GM21360 (cell line): Measurements from ENCODE around the gene DGCR2.
"Not testable (repeated sequence)": the region's sequence is repeated elsewhere in the genome, so short reads cannot be mapped to it uniquely, and the experiment has no call there.

Experiments used
- ATAC-seq: cut with Tn5 transposase; IDR thresholded peaks from one replicate; pipeline ENCODE4 v1.9.1; 2021; ENCODE audit warnings: mild to moderate bottlenecking, moderate library complexity; ENCODE audit not compliant: unreplicated experiment

Gene DGCR2

DNA sequence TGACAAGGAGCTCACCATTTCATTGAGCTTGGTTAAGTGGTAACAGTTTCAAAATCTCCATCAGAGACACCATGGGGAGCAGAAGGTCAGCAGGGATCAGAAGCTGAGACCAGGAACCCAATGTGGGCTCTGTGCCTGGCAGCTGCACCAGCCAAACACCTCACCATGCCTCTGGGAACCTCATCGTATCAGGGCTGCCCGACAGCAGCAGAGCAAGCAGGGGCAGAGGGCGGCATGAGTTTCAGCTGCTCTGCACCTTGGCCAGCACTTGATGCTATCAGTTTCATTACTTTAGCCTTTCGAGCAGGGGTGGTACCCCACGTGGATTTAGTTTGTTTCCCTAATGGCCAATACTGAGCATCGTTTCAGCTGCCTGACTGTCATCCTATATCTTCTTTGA, 77.8 kb downstream of the DGCR2 start:
- ATAC-seq = no peak

DNA sequence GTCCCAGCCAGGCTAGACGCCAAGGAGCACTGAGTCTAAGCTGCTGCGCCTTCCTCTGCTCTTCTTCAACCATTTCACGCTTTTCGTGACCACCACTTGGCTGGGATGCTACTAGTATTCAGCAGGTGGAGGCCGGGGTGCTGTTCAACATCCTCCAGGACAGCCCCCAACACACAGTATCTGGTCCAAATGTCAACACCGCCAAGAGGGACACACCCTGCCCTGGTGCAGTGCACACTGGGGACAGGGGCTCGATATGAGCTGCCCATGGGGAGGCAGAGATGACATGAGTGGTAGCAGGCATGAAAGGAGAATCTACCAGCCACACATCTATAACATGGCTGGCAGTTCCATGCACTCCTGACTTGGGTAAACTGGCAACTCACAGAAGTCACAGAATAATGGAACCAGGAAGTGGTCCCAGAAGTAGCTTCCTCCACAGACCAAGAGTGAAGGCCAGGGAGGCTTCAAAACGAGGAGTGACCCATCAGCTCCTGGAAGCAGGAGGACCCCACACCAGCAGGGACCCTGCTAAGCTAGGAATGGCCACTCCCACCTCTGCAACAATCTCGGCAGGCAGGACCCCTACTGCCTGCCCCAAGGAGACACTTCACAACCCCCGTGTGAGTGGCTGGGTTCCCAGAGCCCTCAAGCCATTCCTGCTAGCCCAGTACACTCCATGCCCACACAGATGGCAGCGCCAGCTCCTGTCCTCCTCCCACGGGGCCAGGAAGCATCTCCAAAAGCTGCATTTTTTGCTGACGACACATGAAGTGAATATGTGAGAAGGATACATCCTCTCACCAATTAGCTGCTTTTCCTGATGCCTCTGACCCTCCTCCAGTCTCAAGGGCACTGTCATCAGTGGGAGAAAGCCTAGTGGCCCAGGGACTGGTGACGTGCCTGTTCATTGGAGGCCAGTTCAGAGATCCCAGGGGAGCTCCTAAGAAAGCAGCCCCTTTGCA, 78.8 kb downstream of the DGCR2 start:
- ATAC-seq = no peak

DNA sequence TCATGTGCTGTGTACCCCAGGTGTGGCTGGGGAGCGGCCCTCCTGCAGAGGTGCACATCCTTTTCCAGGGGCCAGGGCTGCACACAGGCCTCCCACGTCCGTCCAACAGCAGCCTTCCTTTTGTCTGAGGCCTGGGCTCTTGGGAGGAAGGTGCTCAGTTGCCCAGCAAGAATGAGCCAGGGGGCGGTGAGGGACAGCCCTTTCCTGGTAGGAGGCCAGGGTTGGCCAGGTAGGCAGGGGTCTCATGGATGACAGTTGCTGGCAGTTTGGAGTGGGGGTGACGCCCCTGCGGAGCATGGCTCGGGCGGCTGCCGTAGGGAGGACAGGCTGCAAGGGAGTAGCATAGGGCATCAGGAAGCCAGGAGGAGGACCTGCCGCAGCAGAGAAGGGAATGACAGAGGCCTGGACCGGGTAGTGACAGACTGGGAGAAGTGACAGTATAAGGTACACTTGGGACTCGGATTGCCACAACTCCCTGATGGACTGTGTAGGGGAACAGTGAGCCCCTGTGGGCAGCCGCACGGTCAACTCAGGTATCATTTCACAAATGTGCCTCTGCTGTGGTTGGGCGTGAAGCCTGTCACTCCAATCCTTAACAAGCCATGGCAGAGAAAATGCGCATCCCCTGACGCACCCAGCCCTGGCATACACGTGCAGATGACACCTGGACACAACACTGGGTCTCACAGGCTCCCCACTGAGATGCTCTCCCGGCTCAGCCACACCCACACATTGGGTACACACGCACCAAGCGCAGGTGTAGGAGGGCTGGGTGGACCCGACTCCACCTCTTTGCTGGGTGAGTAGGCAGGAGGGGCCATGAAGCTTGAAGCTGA, 79.7 kb downstream of the DGCR2 start:
- no peak for ATAC-seq

DNA sequence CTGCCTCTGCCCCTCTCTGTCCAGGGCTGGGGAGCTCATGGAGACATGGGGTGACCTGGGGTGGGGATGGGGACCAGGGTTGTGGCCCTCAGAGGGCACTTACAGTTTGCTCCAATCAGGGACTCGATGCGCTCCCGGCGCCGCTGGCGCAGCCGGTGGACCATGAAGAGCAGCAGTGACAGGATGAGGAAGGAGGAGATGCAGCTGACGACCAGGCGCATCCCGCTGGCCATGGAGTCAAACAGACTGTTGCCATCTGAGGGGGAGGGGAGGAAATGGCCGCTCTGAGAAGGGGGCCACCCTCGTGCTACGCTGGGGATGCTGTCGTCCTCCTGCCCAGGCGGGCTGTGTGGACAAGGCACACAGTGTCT, 80.5 kb downstream of the DGCR2 start:
- ATAC-seq = no peak

DNA sequence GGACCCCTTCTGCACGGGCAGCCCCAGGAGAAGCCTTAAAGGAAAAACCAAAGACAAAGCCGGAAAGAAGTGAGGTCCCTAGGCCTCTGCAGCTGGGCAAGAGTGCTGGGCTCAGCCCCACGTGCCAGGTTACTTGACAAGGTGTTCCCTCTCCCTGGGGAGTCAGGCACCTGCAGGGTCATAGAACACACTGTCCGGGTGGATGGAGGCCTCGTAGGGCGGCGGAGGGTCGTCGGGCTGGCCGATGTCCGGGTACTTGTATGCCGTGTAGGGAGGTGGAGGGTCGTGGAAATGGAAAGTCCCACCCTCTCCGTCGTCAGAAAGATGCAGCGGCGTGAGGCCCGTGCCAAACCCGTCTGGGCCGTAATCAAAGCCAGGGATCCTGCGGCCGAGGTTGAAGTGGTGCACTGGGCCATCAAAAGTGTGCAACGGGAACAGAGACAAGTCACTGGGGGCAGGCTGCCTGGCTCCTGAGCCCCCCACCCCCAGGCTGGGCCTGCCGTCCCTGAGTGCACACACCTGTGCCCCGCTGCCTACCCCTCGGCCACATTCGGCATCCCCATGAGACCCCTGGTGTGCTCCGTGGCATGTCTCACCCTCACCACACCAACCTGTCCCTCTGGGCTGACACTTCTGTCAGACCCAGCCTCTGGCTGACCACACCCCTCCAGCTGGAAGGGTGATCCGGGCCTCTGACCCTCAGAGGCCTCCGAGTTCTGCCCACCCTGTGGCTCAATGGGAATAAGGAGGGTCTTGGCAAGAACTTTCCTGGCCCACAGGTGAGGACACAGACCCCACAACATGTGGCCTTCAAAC, 81.1 kb downstream of the DGCR2 start:
- no peak for ATAC-seq

DNA sequence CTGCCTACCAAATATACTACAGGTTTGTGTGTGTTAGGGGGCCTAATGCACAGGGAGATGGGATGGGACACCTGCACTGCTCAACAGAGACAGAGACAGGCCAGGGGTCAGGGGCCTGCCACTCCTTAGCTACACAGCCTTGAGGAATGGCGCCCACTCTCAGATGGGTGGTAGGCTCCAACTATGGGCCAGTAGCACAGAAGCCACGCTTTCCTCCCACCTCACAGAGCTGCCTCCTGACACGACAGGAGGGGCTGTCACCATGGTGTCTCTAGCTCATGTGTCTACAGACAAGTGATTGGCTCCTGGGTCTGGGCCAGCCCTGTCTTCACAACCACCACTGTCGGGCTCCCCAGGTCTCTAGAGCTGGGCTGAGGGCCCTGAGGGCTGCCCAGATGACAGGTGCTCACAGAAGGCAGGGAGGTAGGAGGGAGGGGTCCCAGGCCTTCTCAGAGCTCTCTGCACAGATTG, 81.8 kb downstream of the DGCR2 start:
- ATAC-seq = no peak

DNA sequence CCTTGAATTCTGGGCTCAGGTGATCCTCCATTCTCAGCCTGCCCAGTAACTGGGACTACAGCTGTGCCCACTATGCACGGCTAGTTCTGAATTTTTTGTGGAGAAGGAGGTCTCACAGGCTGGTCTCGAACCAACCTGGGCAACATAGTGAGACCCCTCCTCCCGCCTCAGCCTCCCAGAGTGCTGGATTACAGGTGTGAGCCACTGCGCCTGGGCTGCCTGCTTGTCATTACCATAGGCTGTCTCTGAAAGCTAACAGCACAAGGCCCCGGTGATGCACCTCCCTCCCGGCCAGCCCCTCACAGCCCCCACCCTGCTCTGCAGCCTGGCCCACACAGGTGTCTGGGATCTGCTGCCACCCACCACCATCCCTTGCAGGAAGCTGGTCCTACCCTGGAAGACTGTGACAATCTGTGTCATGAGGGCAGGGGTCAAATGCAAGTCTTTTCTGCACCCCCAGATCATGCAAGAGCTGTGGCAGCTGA, 82.4 kb downstream of the DGCR2 start:
- no peak for ATAC-seq

DNA sequence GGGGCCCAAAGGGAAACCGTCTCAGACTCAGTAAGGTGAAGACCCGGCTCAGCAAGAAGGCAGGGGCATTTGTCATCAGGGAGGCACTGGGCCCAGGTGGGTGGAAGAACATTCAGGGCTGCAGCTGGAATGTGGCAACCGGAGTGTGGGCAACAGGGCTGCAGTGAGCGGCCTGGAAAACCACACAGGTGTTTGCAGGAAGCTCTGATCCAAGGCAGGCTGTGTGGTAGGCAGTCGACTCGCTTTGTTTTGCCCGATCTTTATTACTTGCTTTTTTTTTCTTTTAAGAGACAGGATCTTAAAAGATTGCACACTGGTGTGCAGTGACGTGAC, 82.8 kb downstream of the DGCR2 start:
- ATAC-seq = no peak

DNA sequence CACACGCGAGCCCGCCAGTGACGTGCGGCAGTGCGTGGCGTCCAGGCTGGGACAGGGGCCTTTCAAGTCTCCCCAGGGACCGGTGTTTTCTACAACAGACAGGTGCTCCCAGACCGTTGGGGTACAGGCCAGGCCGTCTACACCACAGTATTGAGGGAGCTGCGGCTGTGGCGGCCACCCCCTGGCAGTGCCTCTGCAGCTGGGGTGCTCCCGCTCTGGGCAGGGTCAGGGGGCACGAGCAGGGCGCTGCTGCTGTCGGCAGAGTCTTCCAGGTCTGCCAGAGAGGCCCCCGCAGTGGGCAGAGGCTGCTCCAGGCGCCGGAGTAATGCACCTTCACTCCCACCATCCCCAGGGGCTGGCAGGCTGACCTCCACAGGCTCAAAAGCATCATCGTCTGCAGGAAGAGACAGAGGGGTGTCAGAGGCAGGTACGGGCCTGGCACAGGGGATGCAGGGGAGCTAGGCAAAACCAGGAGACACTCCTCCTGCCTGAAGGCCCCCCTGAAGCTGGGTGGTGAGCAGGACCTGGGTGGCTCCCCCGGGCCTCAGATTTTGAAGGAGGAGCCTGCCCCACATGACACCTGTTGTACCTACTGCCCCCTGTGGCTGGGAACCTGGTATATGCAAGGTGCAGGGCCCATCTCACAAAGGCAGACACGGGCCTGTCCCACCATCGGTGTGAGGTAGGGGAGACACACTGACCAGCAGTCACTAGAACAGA, 83.3 kb downstream of the DGCR2 start:
- ATAC-seq = no peak

DNA sequence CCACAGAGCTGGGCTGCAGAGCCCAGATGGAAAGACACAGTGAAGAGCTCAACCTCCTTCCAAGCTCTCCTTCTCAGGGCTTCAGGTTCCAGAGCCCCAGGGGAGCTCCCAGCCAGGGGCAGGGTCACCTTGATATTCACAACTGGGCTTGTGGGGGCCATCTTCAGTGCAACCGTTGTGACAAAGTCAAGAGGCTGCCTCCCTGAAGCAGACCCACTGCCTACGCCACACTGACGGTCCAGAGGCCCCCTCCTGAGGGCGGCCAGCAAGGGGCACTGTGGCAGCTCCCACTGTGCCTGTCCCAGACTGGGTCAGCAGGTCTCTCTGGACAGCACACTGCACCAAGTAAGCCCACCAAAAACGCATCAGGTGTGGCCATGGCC, 84.1 kb downstream of the DGCR2 start:
- no peak for ATAC-seq

DNA sequence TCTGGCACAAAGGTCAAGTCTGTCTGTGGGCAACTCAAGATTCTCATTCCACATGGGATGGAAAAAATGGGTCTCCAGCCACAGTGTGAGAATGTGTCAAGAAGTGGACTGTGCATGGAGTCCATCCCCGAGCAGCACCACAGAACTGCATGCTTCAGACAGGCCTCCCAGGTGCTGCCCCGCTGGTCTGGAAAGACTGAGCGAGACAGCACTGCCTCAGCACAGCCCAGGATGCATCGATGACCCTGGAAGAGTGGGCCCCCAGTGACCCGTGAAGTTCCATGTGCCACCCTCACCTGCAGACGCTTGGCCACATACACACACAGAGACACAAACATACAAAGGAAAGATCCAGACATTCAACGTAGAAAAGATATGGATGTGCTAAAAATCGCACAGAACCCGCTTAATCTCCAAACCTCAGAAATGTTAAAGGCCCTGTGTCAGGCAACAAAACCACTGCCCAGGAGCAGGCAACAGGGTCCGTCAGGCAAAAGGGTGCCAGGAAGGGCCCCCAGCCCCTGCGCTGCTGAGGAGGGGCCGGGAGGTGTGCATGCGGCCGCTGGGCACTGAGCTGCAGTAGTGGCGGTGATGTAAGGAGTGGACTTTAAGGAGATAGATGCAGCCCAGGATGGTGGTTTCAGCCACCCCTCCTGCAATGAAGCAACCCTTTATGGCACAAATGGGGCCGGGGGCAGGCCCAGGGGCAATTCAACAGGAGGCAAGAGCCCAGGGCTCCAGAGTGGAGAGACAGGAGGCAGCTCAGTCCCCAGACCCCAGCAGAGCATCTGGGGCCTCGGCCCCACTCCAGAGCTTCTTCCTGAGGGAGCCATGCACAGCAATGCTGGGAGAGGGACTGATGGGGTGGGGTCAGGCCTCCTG, 84.7 kb downstream of the DGCR2 start:
- no peak for ATAC-seq

DNA sequence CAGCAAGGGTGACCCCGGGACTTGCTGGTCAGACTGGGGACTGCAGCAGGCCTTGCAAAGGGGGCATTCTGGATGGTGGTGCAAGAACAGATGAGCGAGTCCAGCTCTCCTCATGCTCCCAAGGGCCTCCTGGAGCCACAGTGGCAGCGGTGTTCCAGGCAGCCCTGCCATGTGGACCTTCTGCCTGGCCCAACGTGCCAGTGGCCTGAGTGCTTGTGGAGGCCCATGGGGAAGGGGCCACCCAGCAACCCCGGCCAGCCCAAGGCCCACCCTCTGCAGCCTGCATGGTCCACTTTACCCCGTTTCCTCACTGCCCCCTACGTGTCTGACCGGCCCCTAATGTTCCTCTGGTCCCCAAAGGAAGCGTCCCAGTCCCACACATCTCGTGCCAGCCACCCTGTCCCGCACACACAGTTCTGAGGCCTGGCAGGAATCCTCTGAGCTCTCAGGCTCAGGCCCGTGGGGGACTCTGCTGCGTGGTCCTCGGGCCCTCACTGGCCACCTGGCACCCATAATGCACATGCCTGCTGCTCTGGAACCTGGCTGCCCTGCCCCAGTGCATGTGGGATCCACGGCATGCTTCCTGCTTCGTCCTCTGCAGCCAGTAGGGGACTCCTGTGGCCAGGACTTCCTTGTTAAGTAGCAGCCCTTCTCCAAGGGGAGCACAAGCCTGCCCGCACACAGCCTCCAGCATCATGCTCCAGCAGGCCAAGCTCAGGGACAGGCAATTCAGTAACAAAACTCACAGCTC, 85.5 kb downstream of the DGCR2 start:
- no peak for ATAC-seq

DNA sequence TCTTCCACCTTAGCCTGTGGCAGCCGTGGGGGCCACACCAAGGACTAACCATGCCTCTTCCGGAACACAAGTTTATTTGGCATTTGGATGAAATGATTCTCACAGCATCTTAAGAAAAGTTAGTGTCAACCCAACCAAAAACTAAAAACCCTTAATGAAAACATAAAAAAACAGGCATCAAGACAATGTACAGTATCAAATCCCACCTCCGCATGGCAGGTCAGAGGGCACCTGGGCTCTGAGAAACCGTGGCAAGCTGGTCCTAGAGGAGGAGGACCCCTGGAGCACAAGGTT, 86.0 kb downstream of the DGCR2 start:
- no peak for ATAC-seq

DNA sequence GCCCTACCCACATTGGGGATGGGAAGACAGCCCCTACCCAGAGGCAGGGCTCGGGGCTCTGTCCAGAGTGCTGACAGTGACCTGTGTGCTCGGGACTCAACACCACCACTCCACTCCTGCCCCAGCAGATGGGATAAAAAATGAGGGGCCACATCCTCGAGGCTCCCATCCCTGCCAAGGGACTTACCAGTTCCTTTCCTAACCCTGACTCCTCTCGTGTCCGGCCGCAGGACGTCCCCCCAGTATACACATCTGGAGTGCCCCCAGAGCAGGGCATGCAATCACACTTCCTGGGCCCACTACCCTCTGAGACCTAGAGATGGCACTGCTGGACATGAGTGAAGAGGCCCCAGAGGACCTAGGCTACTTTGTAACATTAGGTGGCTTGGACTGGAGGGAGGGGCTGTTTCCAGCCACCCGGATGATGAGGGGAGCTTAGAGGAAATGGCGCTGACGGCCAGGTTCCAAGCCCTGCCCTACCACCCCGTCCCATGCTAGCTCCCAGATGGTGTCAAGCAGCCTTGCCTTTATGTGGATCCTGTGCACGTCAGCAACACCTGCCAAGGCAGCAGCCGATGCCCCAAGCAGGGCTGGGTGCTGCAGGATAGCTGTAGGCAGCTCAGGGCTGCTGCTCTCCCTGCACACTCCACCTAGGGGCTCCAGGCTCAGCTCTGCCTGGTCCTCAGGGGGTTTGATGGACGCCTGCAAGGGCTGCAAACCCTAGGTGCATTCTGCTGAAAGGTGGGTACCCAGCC, 86.6 kb downstream of the DGCR2 start:
- no peak for ATAC-seq

DNA sequence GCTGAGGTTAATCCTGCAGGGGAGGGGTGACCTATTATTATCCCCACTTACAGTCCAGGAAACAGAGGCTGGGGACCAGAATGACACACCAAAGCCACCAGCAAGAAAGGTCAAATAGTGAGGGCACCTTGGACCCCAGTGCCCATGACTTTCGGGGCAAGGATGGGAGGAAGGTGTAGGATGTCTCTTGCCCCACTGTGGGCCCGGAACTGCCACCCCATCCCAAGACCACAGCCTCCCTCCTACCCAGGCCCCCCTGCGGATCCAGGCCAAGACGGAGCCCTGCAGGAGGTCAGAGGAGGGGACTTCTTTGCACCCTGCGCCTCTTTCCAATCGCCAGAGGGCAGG, 87.1 kb downstream of the DGCR2 start:
- ATAC-seq = not testable (repeated sequence)

DNA sequence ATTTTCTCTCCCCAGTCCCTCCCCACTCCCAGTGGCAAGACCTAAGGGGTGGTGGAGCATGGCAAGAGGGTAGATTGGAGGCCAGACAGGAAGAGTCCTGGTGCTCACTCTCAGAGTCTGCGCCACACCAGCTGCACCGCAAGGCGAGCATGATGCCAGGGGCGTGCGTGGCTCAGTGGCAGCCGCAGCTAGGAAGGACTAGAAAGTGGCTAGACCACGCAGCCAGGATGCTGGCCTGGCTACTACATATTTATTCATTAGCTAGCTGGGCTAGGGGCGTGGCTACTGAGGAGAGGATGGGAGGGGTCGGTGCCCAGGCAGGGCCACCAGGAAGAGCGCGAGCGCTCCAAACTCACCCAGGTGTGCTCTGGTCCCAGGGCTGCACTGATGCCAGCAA, 87.5 kb downstream of the DGCR2 start:
- not testable (repeated sequence) for ATAC-seq

DNA sequence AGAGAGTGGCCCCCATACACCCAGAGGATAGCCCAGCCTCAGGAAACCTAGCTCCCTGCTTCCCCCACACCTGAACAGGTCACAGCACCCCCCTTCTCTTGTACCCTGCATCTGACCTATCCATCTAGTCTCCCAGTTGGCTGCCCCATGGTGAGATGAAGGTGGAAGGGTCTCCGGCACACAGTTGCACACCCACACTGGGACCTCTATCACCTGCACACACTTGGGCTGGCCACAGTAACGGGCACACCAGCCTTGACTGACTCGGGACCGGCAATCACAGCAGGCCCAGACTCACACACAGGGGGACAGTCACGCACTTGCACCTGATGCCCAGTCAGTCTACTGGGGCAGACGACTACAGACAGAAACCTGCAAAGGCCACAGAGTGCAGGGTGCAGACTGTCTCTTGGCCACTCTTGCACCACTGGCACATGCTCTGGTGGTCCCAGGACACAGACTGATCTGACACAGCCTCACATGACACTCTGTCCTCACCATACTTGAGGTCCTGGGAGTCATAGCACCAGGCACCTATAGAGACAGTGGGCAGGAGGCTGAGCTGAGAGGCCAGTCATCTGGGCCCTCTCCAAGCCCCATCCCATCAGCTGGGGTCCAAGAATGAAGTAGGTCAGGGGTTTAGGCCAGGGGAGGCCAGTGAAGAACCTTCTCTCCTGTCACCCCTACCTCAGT, 88.0 kb downstream of the DGCR2 start:
- not testable (repeated sequence) for ATAC-seq

DNA sequence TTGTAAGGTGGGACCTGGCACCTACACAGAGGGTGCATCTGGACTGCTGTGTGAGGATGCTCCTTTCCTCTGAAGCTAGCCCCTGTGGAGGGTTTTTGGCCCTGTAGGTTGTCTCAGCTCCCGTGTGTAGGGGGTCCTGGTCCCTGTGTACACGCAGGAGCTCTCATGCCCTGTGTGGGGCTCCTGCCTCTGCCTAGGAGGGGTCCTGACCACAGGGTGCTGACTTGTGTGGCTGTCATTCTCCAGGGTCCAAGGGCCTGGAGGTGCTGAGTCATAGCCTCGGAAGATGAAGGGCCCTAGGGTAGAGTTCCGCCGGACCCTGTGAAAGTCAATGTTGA, 88.7 kb downstream of the DGCR2 start:
- ATAC-seq = not testable (repeated sequence)
